SJSA1 (cell line): ENCODE data around the gene GADD45GIP1. TPM values are rescaled to one million over a fixed set of nuclear protein-coding genes. Genes with fewer than 3 reads are reported as not detected.

ENCODE experiments used
- DNase-seq, 2 experiments: peaks; one replicate each; pipeline ENCODE4 v3.0.0-alpha.2; 2015 to 2020; ENCODE audit warnings: low spot score in 2 of 2, low read depth in 1 of 2
- H3K27ac ChIP-seq: fragments of 250-450 bp; sonication (Bioruptor Pico); 2 replicates; pipeline ENCODE4 v1.5.1; 2020; ENCODE audit warnings: mild to moderate bottlenecking, moderate library complexity
- H3K27me3 ChIP-seq: fragments of 250-450 bp; sonication (Bioruptor Pico); replicated peaks from 2 replicates; pipeline ENCODE4 v1.5.1; 2020; ENCODE audit warnings: mild to moderate bottlenecking, moderate library complexity
- H3K36me3 ChIP-seq: fragments of 250-450 bp; sonication (Bioruptor Pico); 2 replicates; pipeline ENCODE4 v1.5.1; 2020; ENCODE audit warnings: mild to moderate bottlenecking
- H3K4me1 ChIP-seq: fragments of 250-450 bp; sonication (Bioruptor Pico); replicated peaks from 2 replicates; pipeline ENCODE4 v1.6.1; 2021; ENCODE audit warnings: mild to moderate bottlenecking
- H3K4me3 ChIP-seq: fragments of 250-450 bp; sonication (Bioruptor Pico); 2 replicates; pipeline ENCODE4 v1.5.1; 2020; ENCODE audit warnings: mild to moderate bottlenecking
- H3K9me3 ChIP-seq: fragments of 250-450 bp; sonication (Bioruptor Pico); replicated peaks from 2 replicates; pipeline ENCODE4 v1.5.1; 2020; ENCODE audit warnings: mild to moderate bottlenecking
- total RNA-seq: library from RNA; depleted of rRNA; stranded (reverse); fragments of >200 nt; shearing (Covaris generic); gene quantifications from 2 replicates; pipeline ENCODE4 v1.2.3, GENCODE V29; 2014; rRNA removed

The GADD45GIP1 gene
- total RNA-seq, 1 experiment from 2014 or later = 75.7 TPM

GRCh38 chr19:12913011-12913561 is 43.9 kb downstream of the GADD45GIP1 start:
- no peak overlapping the region for H3K27ac ChIP-seq
- no peaks in the 10 kb centered on the region for H3K36me3 ChIP-seq
- DNase-seq = peak; percentile 60 to 67
- peaks cover 15% of the 10 kb centered on the region for H3K4me1 ChIP-seq
- no peak overlapping the region for H3K4me3 ChIP-seq
- H3K27me3 ChIP-seq = no peaks in the 10 kb centered on the region
- H3K9me3 ChIP-seq = no peaks in the 10 kb centered on the region; the same call in 1 of the 2 replicates

- Histone ChIP-seq H3K27ac (no peak overlapping the region), H3K4me3 (no peak overlapping the region), H3K36me3 (no peaks in the 10 kb centered on the region), H3K9me3 (no peaks in the 10 kb centered on the region), H3K4me1 (peaks cover 15% of the 10 kb centered on the region), H3K27me3 (no peaks in the 10 kb centered on the region)
- no peak for DNase-seq
Measured at GRCh38 chr19:12912571-12912970, 44.5 kb downstream of the GADD45GIP1 start.

- no peak for DNase-seq
- H3K9me3 ChIP-seq = no peaks in the 10 kb centered on the region
Measured at GRCh38 chr19:12907166-12907565, 49.9 kb downstream of the GADD45GIP1 start.

More at GRCh38 chr19:12907166-12907565, 49.9 kb downstream of the GADD45GIP1 start:
- H3K4me3 ChIP-seq = no peak overlapping the region
- no peaks in the 10 kb centered on the region for H3K36me3 ChIP-seq
- no peak overlapping the region for H3K27ac ChIP-seq
- H3K4me1 ChIP-seq = no peaks in the 10 kb centered on the region
- no peaks in the 10 kb centered on the region for H3K27me3 ChIP-seq

Other genes with a start within 250 kb of the GADD45GIP1 start
- 24.0 and 25.8 TPM in 2 replicates for gene TNPO2, start 233.3 kb downstream of the GADD45GIP1 start, total RNA-seq
- gene TRIR, start 222.5 kb downstream of the GADD45GIP1 start, total RNA-seq = 274 and 417 TPM in 2 replicates
- 88.5 and 127 TPM in 2 replicates for gene GET3, start 219.7 kb downstream of the GADD45GIP1 start, total RNA-seq
- gene BEST2, start 205.4 kb downstream of the GADD45GIP1 start, total RNA-seq = 0.13 TPM in 1 of 2 replicates, not detected in the other
- gene HOOK2, start 181.7 kb downstream of the GADD45GIP1 start, total RNA-seq = 12.4 and 27.5 TPM in 2 replicates
- gene JUNB, start 165.7 kb downstream of the GADD45GIP1 start, total RNA-seq = 112 and 115 TPM in 2 replicates
- 4.6 and 8.7 TPM in 2 replicates for gene PRDX2, start 155.4 kb downstream of the GADD45GIP1 start, total RNA-seq
- not detected in 2 replicates for gene THSD8, start 155.2 kb downstream of the GADD45GIP1 start, total RNA-seq
- 68.8 and 78.9 TPM in 2 replicates for gene RNASEH2A, start 150.6 kb downstream of the GADD45GIP1 start, total RNA-seq
- gene RTBDN, start 122.6 kb downstream of the GADD45GIP1 start, total RNA-seq = not detected in 2 replicates
- gene MAST1, start 118.7 kb downstream of the GADD45GIP1 start, total RNA-seq = not detected in 2 replicates
- gene DNASE2, start 75.8 kb downstream of the GADD45GIP1 start, total RNA-seq = 21.8 and 25.5 TPM in 2 replicates
- gene KLF1, start 70.0 kb downstream of the GADD45GIP1 start, total RNA-seq = not detected in 2 replicates
- gene GCDH, start 66.1 kb downstream of the GADD45GIP1 start, total RNA-seq = 25.9 and 43.7 TPM in 2 replicates
- gene SYCE2, start 37.9 kb downstream of the GADD45GIP1 start, total RNA-seq = 0.24 TPM in 1 of 2 replicates, not detected in the other
- gene FARSA, start 23.5 kb downstream of the GADD45GIP1 start, total RNA-seq = 48.3 and 101 TPM in 2 replicates
- 1,330 and 1,700 TPM in 2 replicates for gene CALR, start 18.6 kb downstream of the GADD45GIP1 start, total RNA-seq
- 145 and 164 TPM in 2 replicates for gene RAD23A, start 11.4 kb downstream of the GADD45GIP1 start, total RNA-seq
- gene DAND5, start 12.4 kb upstream of the GADD45GIP1 start, total RNA-seq = 0.41 TPM in 1 of 2 replicates, not detected in the other
- gene NFIX, start 38.3 kb upstream of the GADD45GIP1 start, total RNA-seq = 9.4 and 10.9 TPM in 2 replicates
- gene LYL1, start 145.6 kb upstream of the GADD45GIP1 start, total RNA-seq = not detected in 2 replicates
- 29.6 and 49.9 TPM in 2 replicates for gene TRMT1, start 159.5 kb upstream of the GADD45GIP1 start, total RNA-seq
- 48.9 and 75.9 TPM in 2 replicates for gene NACC1, start 161.0 kb upstream of the GADD45GIP1 start, total RNA-seq
- 106 and 125 TPM in 2 replicates for gene STX10, start 193.2 kb upstream of the GADD45GIP1 start, total RNA-seq
- 12.3 and 25.5 TPM in 2 replicates for gene IER2, start 193.2 kb upstream of the GADD45GIP1 start, total RNA-seq